CD4-positive, alpha-beta T cell treated with Interleukin-4 for 1 hour (primary cell): ENCODE measurements around the gene SPATA2.
"Not testable (repeated sequence)": the region's sequence is repeated elsewhere in the genome, so short reads cannot be mapped to it uniquely, and the experiment has no call there.

Experiments
- DNase-seq, 2 donors: peaks; one replicate each; pipeline ENCODE4 v3.0.0-alpha.2; 2020 to 2022

Gene SPATA2

GRCh38 chr20:49915380-49916145, at the start of gene SPATA2:
TSS of gene SPATA2 (minus strand) at chr20:49915529. CDS start at chr20:49908490, 7,039 bp downstream.
- DNase-seq: peak; percentile 94 to 95

GRCh38 chr20:49961413-49961812, 46.1 kb upstream of the SPATA2 start:
- no peak for DNase-seq

- DNase-seq: not testable (repeated sequence)
These were observed 42.0 kb upstream of the SPATA2 start for GRCh38 chr20:49957089-49957938.

- DNase-seq: no peak
These were observed 41.4 kb upstream of the SPATA2 start for GRCh38 chr20:49956689-49957088.

- not testable (repeated sequence) for DNase-seq
These were observed 40.6 kb upstream of the SPATA2 start for GRCh38 chr20:49955830-49956396.

- no peak for DNase-seq
These were observed 39.8 kb upstream of the SPATA2 start for GRCh38 chr20:49955167-49955566.

GRCh38 chr20:49951151-49951550, 35.8 kb upstream of the SPATA2 start:
- no peak for DNase-seq

- no peak for DNase-seq
These were observed 33.6 kb upstream of the SPATA2 start for GRCh38 chr20:49948809-49949507.

- DNase-seq: no peak
These were observed 32.8 kb upstream of the SPATA2 start for GRCh38 chr20:49948178-49948577.

- DNase-seq: no peak
These were observed 30.6 kb upstream of the SPATA2 start for GRCh38 chr20:49945701-49946477.

- no peak for DNase-seq
These were observed 30.0 kb upstream of the SPATA2 start for GRCh38 chr20:49945306-49945700.

- no peak for DNase-seq
These were observed 27.6 kb upstream of the SPATA2 start for GRCh38 chr20:49942942-49943341.

- no peak for DNase-seq
These were observed 27.0 kb upstream of the SPATA2 start for GRCh38 chr20:49942303-49942702.

- DNase-seq: no peak
These were observed 26.1 kb upstream of the SPATA2 start for GRCh38 chr20:49941456-49941855.

- DNase-seq: no peak
These were observed 23.1 kb upstream of the SPATA2 start for GRCh38 chr20:49938173-49939163.

- DNase-seq: peak in 1 of 2 donors; percentile 34
These were observed 21.9 kb upstream of the SPATA2 start for GRCh38 chr20:49937027-49937929.

- peak; percentile 91 to 93 for DNase-seq
These were observed 21.1 kb upstream of the SPATA2 start, which contains the start of gene RNF114 for GRCh38 chr20:49936153-49937026. TSS of gene RNF114 (plus strand) at chr20:49936397. CDS start at chr20:49936413, 16 bp downstream.

- no peak for DNase-seq
These were observed 20.4 kb upstream of the SPATA2 start for GRCh38 chr20:49935746-49936152.

GRCh38 chr20:49929142-49929494, 13.8 kb upstream of the SPATA2 start:
- no peak for DNase-seq
